ENCODE data around the gene HOXB2.

The HOXB2 gene

DNA sequence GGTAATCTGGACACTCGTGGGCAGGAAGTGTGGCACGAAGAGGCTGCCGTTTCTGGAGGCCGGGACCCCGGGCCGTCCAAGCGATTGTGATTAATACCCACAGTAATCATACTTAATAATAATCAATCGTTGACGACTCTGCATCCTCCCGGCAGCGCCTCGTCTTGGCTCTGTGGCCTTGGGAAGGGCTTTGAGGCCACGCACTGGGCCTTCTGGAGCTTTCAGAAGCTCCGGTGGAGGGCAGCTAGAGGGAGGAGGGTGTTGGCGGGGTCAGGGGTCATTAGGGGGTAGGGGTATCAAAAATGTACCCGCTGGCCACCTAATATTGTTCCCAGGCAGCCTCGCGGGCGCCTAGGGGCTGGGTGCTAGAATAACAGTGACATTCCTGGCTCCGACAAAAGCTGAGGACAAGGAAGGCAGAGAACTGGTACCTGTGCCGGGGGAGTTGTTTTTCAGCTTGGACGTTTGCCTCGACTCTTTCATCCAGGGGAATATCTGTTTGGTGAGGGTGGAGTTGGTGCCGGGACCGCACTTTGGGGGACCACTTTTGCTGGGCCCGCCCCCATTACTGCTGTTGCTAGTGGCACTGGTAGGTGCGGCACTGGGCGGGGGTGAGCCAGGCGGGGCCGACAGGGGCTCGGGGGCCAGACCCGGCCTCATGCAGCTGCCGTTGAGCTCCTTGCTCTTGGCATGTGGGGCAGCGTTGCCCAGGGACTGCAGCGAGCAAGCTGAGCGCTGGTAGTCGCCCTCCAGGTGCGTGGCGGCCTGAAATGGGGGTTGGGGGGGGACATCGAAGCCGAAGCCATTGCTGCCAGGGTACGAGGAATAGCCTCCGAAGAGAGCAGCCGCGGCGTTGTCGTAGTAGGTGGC, 6.9 kb upstream of the HOXB2 start:
- no peak for DNase-seq

DNA sequence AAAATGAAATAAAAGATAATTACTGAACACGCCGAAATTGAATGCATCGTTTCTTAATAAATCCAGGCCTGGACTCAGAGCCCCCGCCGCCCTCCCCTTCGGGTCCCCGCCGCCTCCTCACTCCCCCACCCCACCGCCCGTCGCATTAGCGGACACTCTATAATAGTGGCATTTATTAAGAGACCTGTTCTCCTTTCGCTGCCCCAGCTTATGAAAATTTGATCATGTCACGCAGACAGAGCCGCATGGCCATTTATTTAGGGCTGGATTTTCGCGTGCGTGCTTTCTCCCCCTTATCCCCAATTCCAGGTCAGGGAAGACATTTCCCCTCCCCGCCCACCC, 6.3 kb upstream of the HOXB2 start:
- DNase-seq, result no peak

DNA sequence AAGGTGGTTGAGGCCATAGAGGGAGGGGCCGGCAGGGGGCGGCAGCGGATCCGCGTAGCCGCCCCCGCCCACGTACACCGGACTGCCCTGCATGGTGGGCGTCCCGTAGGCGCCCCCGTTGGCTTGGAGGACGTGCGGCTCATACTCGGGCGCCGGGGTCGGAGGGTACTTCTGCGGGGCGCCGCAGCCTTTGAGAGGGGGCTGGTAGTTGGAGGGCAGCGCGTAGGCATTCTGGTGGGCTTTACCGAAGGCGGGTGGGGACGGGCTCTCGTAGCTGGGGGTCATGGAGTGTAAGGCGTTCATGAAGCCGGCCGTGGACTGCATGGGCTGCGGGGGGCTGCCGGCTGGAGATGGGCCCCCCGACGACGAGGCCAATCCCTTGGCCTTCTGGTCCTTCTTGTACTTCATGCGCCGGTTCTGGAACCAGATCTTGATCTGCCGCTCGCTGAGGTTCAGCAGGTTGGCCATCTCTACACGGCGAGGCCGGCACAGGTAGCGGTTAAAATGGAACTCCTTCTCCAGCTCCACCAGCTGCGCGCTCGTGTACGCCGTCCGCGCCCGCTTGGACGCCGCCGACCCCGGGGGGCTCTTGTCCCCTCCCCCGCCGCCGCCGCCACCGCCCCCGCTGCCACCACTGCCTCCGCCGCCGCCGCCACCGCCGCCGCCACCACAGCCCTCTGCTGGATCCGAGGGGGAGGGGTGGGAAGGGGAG, 5.7 kb upstream of the HOXB2 start:
- no peak for DNase-seq

DNA sequence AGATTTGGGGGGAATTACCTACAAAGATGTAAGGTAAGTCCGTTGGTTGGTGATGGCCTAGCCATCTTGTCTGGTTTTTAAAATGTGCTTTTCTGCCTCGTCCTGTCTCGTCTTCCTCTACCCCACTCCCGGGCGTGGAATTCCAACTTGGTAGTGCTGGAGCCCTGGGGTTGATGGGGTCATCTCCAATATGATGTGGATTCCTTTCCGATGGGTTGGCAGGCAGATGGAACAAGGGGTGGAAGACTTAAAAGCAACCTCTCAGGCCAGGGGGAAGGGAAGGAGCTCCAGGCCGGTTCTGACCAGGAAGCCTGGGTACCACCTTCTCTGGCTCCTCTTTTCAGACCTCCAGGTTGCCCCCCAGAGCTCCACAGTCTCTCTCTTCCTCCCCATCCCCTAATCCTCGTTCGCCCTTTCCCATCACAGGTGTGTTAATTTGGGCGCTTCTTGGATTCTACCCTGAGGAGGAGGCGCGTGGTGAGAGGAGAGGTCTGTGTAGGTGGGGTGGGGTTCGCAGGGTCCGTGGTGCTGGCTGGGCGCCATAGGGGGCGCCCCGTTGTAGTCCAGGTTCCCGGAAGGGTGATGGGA, 5.1 kb upstream of the HOXB2 start:
- DNase-seq, result no peak

DNA sequence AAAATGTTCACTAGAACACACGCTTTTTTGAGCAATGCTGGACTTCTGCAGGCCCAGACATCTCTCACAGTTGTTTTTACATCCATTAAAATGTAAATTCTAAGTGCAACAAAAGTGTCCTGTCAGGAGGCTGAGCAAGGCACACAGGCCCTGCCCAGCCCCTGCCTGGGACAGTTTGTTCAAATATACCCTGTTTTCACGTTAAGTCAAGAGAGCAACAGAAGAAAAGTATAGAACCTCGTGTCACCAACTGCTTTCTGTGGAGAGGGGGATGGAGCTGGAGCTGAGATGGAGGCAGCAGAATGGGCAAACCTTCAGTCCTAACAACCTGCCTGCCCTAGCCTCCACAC, 4.3 kb upstream of the HOXB2 start:
- DNase-seq, result no peak

DNA sequence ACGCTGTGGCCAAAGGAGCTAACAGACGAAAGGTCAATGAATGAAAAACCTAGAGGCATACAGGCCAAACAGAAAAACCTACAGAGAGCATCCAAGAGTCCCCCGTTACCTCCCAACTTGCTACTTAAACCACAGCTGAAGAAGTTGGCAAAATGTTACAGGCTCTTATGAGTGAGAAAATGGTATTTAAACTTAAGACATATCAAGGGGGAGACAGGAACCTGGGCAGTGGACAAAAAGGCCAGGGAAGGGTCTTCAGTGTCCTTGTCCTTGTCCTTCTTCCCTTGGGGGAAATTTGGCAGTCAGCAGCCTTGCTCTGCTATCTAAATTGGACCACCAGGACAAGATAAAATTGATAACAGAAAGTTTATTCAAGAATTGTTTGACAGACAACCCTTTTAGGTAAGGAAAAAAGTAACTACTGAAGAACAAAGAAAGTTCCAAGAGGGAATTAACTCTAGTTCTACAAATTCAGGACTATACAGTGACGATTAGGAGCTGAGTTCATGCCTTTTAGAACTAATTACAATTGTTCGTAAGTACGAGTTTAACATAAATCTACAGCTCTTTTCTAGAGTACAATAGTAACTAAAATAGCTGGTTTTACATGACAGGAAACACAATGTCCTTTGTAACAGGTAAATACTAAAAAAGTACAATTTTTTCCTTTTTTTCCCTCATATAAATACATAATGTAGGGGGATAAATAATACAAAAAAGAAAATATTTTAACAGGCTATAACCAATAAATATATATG, 3.8 kb upstream of the HOXB2 start:
- DNase-seq, result no peak

DNA sequence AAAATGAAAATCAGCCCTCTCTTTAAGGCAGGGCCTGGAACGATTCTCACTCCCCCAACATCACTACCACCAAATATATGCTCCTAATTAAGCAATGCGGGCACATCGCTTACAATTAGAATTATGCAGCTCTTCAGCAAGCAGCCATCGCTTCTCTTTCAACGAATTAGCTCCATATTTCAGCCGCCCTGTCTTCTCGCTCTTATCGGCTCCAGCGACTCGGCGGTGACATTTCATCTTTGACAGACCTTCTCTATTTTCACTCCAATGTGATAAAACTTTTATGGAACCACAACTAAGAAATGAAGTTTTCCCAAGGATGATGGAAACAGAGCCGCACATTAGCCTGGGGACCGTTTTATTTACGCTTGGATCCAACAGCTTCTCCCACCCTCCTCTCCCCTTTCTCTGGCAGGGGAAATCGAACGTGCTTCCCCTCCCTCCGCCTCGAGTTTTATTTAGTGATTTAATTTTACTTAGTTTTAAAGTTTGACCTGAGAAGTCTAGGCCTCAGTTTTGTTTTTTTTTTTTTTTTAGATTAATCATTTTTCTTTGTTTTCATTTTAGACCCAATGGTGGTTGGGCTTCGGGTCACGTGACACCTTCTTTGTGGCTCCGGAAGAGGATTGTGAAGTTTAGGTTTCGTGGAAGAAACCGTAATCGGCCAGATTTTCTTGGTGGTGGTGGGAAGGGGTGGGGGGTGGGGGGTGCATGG, 3.1 kb upstream of the HOXB2 start:
- DNase-seq, result peak; percentile 34

DNA sequence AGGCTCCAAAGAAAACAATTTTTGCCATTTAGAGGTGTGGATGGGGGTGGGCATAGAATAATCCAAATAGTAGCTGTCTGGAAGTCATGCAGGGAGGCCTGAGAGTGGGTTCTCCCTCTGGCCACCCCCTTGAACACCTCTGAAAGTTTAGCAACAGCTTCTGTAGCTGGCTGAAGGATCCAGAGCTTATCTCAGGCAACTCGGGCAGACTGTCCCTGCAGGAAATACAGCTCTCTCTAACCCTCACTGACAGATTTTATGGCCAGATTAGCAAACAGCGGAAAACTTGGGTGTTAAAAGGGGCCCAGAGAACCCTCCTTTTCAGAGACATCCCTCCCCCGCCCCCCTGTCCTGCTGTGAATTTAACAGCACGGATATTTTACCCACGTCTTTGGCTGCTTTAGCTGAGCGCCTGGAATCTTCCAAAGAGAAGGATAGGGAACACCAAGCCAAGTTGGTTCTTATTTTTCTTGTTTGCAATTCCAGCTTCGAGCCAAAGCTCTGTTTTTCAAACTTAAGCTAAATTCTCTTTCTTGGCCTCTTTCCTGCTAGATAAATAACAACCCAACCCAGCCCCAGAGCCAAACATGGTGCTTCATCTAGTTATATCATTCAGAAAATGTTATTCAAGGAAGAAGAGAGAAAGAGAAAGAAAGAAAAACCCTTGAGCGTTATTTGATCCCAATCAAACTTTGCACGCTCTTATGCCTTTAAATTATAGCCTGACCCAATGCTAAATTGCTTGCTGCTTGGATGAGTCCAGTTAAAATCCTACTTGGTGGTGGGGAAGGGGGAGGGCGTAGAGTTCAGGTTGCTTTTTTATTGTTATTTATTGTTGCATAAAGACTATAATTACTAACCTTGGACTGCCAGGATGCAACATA, 2.3 kb upstream of the HOXB2 start:
- peak; percentile 69 for DNase-seq

DNA sequence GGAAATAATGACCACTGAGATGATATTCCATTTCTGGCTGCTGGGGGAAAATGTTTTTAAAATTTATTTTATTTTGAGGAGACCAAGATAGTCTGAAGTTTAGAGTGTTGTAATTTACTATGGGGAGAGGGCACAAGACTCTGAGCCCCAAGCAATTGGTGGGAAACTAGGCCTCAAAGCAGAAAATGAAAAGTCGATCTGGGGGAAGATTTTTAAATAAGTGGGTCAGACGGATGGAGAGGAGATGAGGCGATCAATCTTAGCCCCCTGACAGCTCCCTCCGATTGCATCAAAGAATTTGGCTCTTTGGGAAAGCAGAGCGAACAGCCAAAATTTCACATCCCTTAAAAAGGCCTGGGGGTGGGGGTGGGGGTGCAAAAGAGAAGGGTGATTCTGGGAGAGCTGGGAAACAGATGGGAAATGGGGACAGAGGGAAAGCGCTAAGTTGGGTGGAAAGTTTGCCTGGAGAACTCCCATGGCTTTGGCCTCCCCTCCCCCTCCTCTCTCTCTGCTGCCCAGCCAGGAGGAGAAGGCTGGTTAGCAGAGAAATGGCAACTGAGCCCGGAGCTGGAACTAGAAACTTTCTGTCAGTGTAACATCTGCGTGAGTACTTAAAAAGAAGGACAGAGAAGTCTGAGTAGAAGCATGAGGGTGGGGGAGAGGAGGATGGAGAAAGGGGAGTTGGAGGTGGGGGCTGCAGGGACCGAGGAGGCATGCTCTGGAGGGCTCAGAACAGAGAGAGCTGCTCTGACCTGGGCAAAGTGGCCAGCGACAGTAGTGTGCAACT, 1.4 kb upstream of the HOXB2 start:
- no peak for DNase-seq

DNA sequence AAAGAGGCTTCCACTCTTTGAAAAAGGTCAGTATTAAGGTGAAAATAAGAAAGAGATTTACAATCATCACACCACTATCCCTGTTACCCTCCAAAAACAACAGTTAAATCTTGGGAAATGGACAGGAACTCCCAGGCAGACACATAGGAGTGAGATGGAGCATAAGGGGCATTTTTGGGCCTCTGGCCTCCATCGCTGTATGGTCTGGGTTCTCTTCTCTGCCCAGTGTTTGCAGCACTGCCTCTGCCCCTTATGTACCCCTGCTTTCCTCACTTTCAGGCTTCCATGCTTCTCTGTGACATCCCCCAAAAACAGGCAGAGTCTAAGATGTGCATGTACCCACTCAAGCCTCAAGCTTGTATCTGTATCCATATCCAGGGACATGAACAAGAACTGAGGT, 630 bp upstream of the HOXB2 start:
- DNase-seq, result no peak

DNA sequence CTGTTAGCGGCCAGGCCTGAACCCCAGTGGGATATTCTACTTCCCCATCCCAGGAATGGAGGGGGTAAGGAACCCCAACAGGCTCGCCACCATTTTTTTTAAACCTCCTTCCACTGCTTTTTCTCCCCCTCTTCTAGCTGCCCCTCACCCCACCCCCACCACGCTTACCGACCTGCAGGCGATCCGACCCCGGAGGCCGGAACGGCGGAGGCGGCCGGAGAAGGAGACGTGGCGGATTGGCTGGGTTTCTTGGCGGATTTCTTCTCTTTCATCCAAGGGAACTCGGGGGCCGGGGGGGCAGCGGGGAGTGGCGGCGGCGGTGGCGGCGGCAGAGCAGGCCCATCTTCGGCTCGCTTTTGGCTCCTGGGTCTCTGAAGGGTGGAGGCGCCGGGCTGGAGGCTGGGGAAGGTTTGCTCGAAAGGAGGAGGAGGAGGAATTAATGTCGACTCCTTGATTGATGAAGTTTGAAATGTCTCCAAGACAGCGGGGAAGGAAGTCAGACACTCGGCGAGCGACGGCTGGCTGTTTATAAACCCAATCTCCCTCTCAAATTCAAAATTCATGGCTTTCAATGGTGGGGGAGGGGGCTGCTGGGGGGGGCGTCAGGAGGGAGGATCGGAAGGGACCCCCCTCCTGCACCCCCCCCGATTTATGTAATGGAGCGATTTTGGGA, 424 bp downstream of the HOXB2 start:
- DNase-seq, result no peak

DNA sequence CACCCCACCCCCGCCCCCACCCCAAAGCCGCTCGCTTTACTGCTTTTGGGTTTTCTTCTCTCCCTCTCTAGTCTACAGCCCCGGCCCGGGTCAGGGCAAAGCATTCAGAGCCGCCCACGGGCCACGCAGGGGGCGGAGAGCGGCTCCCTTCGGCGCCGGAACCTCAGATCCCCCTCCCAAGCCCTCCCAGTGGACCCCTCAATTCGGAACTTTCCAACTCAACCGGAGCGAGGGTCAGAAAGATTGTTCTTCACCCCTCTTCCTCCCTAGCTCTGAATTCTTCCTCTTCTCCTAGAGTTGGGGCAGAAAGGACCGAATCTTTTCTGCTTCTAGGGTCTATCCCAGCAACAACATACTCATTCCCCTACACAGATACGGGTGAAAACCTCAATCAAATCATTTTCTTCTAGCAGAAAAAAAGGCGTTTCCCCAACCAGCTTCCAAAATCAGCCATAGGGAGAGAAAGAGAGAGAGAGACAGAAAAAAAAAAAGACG, 1.0 kb downstream of the HOXB2 start:
- DNase-seq, result no peak

DNA sequence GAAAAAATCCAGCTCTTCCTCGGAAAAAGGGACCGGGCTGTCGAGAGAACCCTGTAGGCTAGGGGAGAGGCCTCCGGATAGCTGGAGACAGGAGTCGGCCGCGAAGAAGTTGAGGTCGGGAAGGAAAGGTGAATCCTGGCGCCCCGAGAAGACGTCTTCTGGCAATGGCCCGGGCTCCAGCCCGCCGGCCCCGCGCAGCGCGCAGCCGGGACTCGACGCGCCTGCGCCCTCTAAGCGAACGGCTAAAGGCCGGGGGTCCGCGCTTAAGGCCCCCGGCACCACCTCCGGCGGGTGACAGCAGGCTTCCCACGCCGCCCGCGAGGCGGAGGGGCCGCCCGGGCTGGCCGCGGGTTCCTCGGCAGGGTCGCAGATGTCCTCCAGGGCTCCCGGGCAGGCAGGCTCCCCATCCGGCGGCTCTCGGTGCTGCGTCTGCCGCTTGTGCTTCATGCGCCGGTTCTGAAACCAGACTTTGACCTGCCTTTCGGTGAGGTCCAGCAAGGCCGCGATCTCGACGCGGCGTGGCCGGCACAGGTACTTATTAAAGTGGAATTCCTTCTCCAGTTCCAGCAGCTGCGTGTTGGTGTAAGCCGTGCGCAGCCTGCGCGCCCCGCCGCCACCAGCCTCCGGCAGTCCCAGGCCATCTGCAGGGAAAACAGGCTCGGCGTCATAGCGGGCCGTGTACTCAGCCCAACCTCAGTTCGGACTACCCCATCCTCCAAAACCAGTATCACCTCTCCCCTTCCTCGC, 1.6 kb downstream of the HOXB2 start:
- no peak for DNase-seq

DNA sequence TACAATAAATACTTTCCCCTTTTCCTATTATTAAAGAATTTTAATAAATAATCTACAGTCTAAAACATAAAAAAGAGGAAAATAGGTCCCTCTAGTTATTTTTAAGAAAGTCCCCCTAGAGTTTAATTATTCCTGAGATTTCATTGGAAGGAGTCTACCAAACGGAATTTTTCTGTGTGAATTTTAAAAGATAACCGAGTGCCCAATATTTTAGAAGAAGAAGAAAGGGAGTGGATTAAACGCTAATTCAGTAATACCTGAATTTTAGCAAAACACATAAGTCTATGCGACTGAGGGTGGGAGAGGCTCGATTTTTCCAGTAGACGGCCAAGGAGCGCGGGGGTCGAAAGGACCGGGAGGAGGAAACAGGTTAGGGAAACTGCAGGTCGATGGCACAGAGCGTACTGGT, 2.2 kb downstream of the HOXB2 start:
- no peak for DNase-seq

DNA sequence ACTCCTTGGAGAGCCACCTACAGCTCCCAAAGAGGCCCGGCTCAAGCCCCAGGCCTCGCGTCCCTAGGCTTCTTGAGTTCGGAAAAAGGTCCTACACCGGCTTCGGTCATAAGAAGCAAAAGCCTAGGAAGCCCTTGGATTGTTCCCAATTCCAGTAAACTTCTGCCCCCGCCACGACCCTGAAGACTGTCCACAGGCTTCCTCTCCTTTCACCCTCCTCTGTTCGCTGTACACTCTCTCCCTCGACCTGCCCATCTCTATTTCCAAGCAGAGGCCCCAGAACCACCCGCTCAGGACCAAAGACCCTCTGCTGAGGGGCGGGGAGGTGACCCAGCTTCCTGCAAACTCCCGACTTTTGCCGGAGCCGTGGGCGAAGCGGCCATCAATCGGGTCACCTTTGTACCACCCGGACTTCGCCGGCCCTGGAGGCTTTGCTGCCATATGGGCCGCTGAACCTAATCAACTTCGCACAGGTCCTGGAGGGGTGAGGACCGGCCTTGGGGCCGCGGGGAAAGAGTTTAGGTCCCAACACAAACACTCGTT, 2.7 kb downstream of the HOXB2 start:
- DNase-seq, result no peak

DNA sequence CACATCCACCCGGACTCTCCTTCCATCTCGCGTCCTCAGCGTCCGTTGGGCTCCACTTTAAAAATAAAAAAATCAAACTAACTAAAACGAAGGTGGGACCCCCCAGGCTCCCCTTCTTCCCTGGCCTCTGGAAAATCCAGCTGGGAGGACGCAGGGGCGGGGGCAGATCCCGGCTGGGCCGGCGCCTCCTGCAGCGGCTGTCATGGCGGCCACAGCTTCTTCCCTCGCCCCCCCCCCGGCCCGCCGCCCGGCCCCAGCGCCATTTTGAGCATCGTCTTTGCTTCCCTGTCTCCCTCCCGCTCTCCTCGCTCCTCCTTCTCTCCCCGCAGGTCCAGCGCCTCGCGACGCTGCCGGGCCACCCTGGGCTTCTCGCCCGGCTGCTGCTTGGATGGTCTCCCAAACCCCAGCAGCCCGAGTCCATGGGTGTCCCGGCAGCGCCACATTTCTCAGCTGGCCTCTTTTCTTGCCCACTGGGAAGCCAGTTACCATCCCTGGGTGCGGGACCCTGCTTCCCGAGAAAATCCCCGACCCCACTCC, 3.3 kb downstream of the HOXB2 start:
- DNase-seq, result peak; percentile 13

DNA sequence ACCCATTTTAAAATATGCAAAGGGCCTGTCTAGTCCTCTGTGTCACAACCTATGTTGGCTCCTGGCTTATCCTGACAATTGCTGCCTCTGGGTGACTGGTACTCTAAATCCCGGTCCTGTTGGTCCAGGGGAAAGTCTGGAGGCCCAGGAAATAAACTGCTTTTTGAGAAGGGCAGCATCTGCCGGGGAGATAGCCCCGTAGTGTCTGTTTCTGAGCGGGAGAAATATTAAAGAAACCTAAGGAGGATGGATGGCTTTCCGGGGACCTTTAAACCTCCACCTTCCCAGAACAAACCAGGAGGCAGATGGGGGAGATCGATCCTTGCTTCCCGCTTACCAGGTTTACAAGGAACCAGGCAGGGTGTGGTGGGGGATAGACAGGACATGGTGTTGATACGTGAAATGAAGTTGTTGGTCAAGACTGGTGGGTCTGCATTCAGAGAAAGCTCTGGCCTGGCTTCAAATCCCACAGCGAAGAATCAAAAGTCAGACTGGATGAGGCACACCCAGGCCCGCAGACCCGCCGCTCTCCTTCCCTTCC, 3.8 kb downstream of the HOXB2 start:
- DNase-seq, result no peak

DNA sequence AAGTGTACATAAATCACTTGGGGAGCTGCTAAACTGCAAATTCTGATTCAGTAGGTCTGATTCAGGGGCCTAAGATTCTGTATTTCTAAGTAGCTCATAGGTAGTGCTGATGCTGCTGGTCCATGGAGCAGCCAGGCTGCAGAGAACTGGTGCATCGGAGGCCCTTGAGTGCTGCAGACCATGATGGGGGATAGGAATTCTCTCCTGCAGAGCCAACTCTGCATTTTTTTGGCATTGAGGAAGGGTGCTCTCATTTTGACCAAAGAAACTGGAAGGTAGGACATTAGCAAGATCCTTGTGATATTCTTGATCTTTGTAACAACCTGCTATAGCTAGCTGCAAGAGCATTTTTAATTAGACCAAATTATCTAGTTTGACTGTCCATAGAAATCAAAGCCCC, 4.7 kb downstream of the HOXB2 start:
- DNase-seq, result no peak

DNA sequence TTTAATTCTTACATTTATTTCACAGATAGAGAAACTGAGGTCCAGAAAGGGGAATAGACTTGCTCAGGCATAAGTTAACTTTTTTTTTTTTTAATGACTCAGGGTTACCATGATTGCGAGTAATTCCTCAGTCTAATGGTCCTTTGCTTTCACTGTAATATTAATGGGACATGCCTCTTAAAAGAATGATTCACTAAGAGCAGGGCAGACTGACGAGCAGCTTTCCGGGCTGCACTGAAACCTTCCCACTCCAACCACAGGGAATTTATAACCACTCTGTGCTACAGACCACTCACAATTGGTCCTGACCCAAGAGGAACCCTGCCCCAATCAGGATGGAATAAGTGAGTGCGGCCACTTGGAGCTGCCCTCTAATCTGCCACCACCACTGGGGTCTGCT, 5.7 kb downstream of the HOXB2 start:
- DNase-seq, result no peak
